IMR-90 (cell line): Measurements from ENCODE around the gene PARVG. TPM values are rescaled to one million over a fixed set of nuclear protein-coding genes. Genes with fewer than 3 reads are reported as not detected.

ENCODE experiments used
- ATAC-seq: fragments of 200-7000 bp; cut with Tn5 transposase; 2 replicates; pipeline ENCODE4 v1.9.1; 2020; ENCODE audit warnings: low read depth, mild to moderate bottlenecking, moderate library complexity
- BruUV-seq: library from RNA; stranded (reverse); fragments of 400-500 nt; replicated peaks from 2 replicates; lab custom pipeline; 2021; lab: Mats Ljungman, UMichigan
- CTCF ChIA-PET: fragments of 300-600 bp; formaldehyde crosslinking; extraction: SDS; loops from one replicate; lab custom pipeline; 2021; ENCODE audit warnings: antibody characterized with exemption; lab: Yijun Ruan, JAX
- POLR2A ChIA-PET: fragments of 300-600 bp; sonication (Branson Sonifier 250); formaldehyde crosslinking; loops from one replicate; lab custom pipeline; 2022; ENCODE audit warnings: antibody characterized with exemption; ENCODE audit not compliant: unreplicated experiment; lab: Charles Lee
- DNase-seq: peaks from one replicate; pipeline ENCODE4 v3.0.0; 2013
- H2AFZ ChIP-seq: replicated peaks from 2 replicates; pipeline ENCODE3; 2013; ENCODE audit warnings: low read length, mild to moderate bottlenecking; ENCODE audit not compliant: poor library complexity
- H2AK5ac ChIP-seq: 2 replicates; pipeline ENCODE4 v1.6.1; 2013; ENCODE audit warnings: low read depth, low read length, inconsistent platforms
- H2AK9ac ChIP-seq: replicated peaks from 2 replicates; pipeline ENCODE3; 2013; ENCODE audit warnings: mild to moderate bottlenecking, low read depth, low read length, moderate library complexity; ENCODE audit not compliant: poor library complexity
- H2BK120ac ChIP-seq: 2 replicates; pipeline ENCODE4 v1.6.1; 2013; ENCODE audit warnings: low read depth, low read length, inconsistent platforms
- H2BK15ac ChIP-seq: 3 replicates; pipeline ENCODE4 v1.6.1; 2013; ENCODE audit warnings: low read depth, low read length, inconsistent platforms
- H2BK20ac ChIP-seq: 2 replicates; pipeline ENCODE4 v1.6.1; 2013; ENCODE audit warnings: low read depth, mild to moderate bottlenecking, inconsistent platforms, low read length, moderate library complexity
- H2BK5ac ChIP-seq: 2 replicates; pipeline ENCODE4 v1.6.1; 2013; ENCODE audit warnings: mild to moderate bottlenecking, low read depth, low read length, inconsistent platforms; ENCODE audit not compliant: poor library complexity, severe bottlenecking
- H3K14ac ChIP-seq: replicated peaks from 2 replicates; pipeline ENCODE4 v1.6.1; 2013; ENCODE audit warnings: low read depth, low read length, inconsistent platforms
- H3K18ac ChIP-seq: 2 replicates; pipeline ENCODE4 v1.6.1; 2013; ENCODE audit warnings: low read depth, low read length, control low read depth
- H3K23ac ChIP-seq: 2 replicates; pipeline ENCODE4 v1.6.1; 2013; ENCODE audit warnings: low read depth, low read length, inconsistent platforms
- H3K27ac ChIP-seq: 2 replicates; pipeline ENCODE4 v1.5.1; 2013; ENCODE audit warnings: mild to moderate bottlenecking, control low read depth, low read length; ENCODE audit not compliant: insufficient read depth
- H3K27me3 ChIP-seq: 2 replicates; pipeline ENCODE4 v1.6.1; 2013; ENCODE audit warnings: low read length; ENCODE audit not compliant: control insufficient read depth, insufficient read depth
- H3K36me3 ChIP-seq: 2 replicates; pipeline ENCODE4 v1.6.1; 2013; ENCODE audit warnings: low read length, mixed read lengths; ENCODE audit not compliant: control insufficient read depth, insufficient read depth
- H3K4ac ChIP-seq: 2 replicates; pipeline ENCODE4 v1.6.1; 2013; ENCODE audit warnings: low read depth, low read length, inconsistent platforms
- H3K4me1 ChIP-seq: 2 replicates; pipeline ENCODE4 v1.6.1; 2013; ENCODE audit warnings: low read length, mixed read lengths; ENCODE audit not compliant: control insufficient read depth, insufficient read depth
- H3K4me2 ChIP-seq: 2 replicates; pipeline ENCODE4 v1.6.1; 2013; ENCODE audit warnings: low read depth, mild to moderate bottlenecking, control low read depth, low read length, moderate library complexity
- H3K4me3 ChIP-seq: 2 replicates; pipeline ENCODE4 v1.5.1; 2013; ENCODE audit warnings: low read depth, mild to moderate bottlenecking, control low read depth, low read length, moderate library complexity; ENCODE audit not compliant: insufficient read depth
- H3K56ac ChIP-seq: 2 replicates; pipeline ENCODE4 v1.6.1; 2013; ENCODE audit warnings: low read length, inconsistent platforms; ENCODE audit not compliant: insufficient read depth; ENCODE audit errors: extremely low read depth
- H3K79me1 ChIP-seq, 2 experiments: 2 replicates each; pipeline ENCODE4 v1.6.1; 2013; ENCODE audit warnings: low read length in 2 of 2, inconsistent platforms in 1 of 2, low read depth in 1 of 2
- H3K9ac ChIP-seq: 2 replicates; pipeline ENCODE4 v1.6.1; 2013; ENCODE audit warnings: low read depth, low read length, control low read depth
- H3K9me1 ChIP-seq: 2 replicates; pipeline ENCODE4 v1.6.1; 2013; ENCODE audit warnings: low read length, inconsistent platforms; ENCODE audit not compliant: insufficient read depth
- H3K9me3 ChIP-seq: 2 replicates; pipeline ENCODE4 v1.6.1; 2013; ENCODE audit warnings: low read length; ENCODE audit not compliant: control insufficient read depth, insufficient read depth
- H4K20me1 ChIP-seq: 2 replicates; pipeline ENCODE4 v1.6.1; 2013; ENCODE audit warnings: low read length, inconsistent platforms; ENCODE audit not compliant: insufficient read depth
- H4K5ac ChIP-seq: 2 replicates; pipeline ENCODE4 v1.6.1; 2013; ENCODE audit warnings: mild to moderate bottlenecking, low read depth, low read length, control low read depth
- H4K8ac ChIP-seq, 2 experiments: 2 replicates each; pipeline ENCODE4 v1.6.1; 2013; ENCODE audit warnings: low read depth in 2 of 2, low read length in 2 of 2, control low read depth in 1 of 2, inconsistent platforms in 1 of 2
- H4K91ac ChIP-seq: 2 replicates; pipeline ENCODE4 v1.6.1; 2013; ENCODE audit warnings: low read depth, low read length, inconsistent platforms; ENCODE audit not compliant: insufficient read depth
- NFE2L2 ChIP-seq: fragments of 150-350 bp; IDR thresholded peaks from 2 replicates; pipeline ENCODE4 v1.6.1; 2016; ENCODE audit warnings: low read depth, mild to moderate bottlenecking, low read length
- WGBS, 2 experiments: methylation state at CpG; one replicate each; pipeline versions ENCODE4 v1.1.5 to v1.1.7; 2013; ENCODE audit warnings: missing lambda C conversion rate in 2 of 2; ENCODE audit not compliant: insufficient read length in 1 of 2; ENCODE audit errors: extremely low coverage in 2 of 2; 5-methylcytosine and 5-hydroxymethylcytosine counted together
- dilution Hi-C: fragments of 300-500 bp; cut with HindIII; formaldehyde crosslinking; loops from one replicate; pipeline ENCODE4 v1.14.3; 2018; ENCODE audit warnings: low sequenced_read_pairs; ENCODE audit not compliant: unreplicated experiment
- in situ Hi-C: fragments of 300-500 bp; cut with MboI; formaldehyde crosslinking; loops from 3 replicates; pipeline ENCODE4 v1.14.3; 2019; ENCODE audit warnings: low sequenced_read_pairs, inconsistent platforms, mixed read lengths
- intact Hi-C: fragments of 100-400 bp; cut with micrococcal nuclease; formaldehyde crosslinking; loops from 2 replicates; pipeline ENCODE4 v1.10.0; 2022
- polyA plus RNA-seq, 3 experiments: library from polyadenylated mRNA; depleted of rRNA; stranded (reverse); fragments of >200 nt; gene quantifications; 2 replicates each; pipeline ENCODE4 v1.2.3, GENCODE V29; 2012; ENCODE audit warnings: low replicate concordance in 1 of 3
- total RNA-seq: library from RNA; depleted of rRNA; stranded (reverse); fragments of >200 nt; gene quantifications from 2 replicates; pipeline ENCODE4 v1.2.3, GENCODE V29; 2012

The PARVG gene
- total and polyA plus RNA-seq, 2 of the 4 experiments (the other 2 are of a cell fraction) = not detected

- Histone ChIP-seq H2BK120ac (peak overlapping the region; percentile 39; the same call in 1 of the 2 replicates), H3K9me1 (peaks cover 10% of the 10 kb centered on the region), H4K8ac (peak overlapping the region in 1 of 2 experiments; percentile 42; a peak in 2 of 4 replicates), H3K4ac (peak overlapping the region; percentile 63; the same call in 1 of the 2 replicates), H4K5ac (no peak overlapping the region; the same call in 1 of the 2 replicates), H3K56ac (no peak overlapping the region), H3K4me2 (no peak overlapping the region), H2AK5ac (peak overlapping the region; percentile 67; the same call in 1 of the 2 replicates), H3K36me3 (no peaks in the 10 kb centered on the region), H2BK20ac (0 out of 2 replicates have a peak overlapping the region, but pooled peaks have one; percentile 44), H2AK9ac (peak overlapping the region; percentile 23), H4K91ac (peak overlapping the region; percentile 82; the same call in 1 of the 2 replicates), H3K14ac (no peak overlapping the region; the same call in 1 of the 2 replicates), H3K27ac (no peak overlapping the region), H3K27me3 (no peaks in the 10 kb centered on the region), H3K23ac (no peak overlapping the region), H2BK5ac (no peak overlapping the region), H3K79me1 (no peaks in the 10 kb centered on the region; a peak in 1 of 4 replicates), H3K18ac (no peak overlapping the region; the same call in 1 of the 2 replicates), H2BK15ac (no peak overlapping the region), H3K9me3 (no peaks in the 10 kb centered on the region), H3K4me1 (peaks cover 16% of the 10 kb centered on the region), H3K9ac (no peak overlapping the region), H2AFZ (peak overlapping the region; percentile 80), H3K4me3 (no peak overlapping the region), H4K20me1 (no peaks in the 10 kb centered on the region)
- ChIA-PET CTCF (interaction anchor here (0.8 kb wide), 1 partner anchor 208 kb away, joined by 3 read pairs; no protein-coding TSS in a partner anchor), POLR2A (no interaction called here)
- TF ChIP-seq NFE2L2 = no peak
- in situ Hi-C loops (no loop called here), intact Hi-C loops (no loop called here), dilution Hi-C loops (no loop called here)
- WGBS, 2 experiments = no CpG with 5 or more reads among the region's 4 CpGs
- no TSS peak for BruUV-seq
- ATAC-seq (peak; percentile 85), DNase-seq (peak; percentile 78)
Observed at GRCh38 chr22:44151676-44152075, 29.0 kb upstream of the PARVG start.
